ENCODE data around the gene MLF1. TPM values are rescaled to one million over a fixed set of nuclear protein-coding genes. Genes with fewer than 3 reads are reported as not detected.

The MLF1 gene
- total and polyA plus RNA-seq, 2 of the 4 experiments (the other 2 are of a cell fraction): 4.7 to 5.2 TPM

DNA sequence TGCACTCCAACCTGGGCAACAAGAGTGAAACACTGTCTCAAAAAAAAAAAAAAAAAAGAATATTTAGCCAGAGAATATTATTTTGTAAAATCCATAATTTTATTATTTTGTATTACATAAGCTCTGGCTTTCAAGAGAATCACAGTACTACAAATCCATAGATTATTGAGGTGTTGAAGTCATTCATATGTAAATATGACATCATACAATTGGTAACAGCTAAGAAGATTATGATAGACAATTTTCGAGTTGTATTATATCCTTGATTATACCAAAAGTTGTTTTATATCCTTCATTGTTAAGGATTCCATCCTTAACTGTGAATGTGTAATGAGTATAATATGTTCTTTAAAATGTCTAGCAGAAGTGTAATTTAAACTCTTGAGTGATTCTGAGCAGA is 3.7 kb downstream of the MLF1 start:
- no peak overlapping the region for H4K91ac ChIP-seq (ENCODE audit: insufficient read depth, low read depth, low read length)
- H2AK9ac ChIP-seq (replicated peaks; ENCODE audit: low read depth, low read length, poor library complexity): no peak overlapping the region
- DNase-seq (no peak), ATAC-seq (ENCODE audit: low read depth) (no peak)
- no peak overlapping the region for H3K4me3 ChIP-seq (ENCODE audit: insufficient read depth, low read depth, low read length)
- H3K56ac ChIP-seq (ENCODE audit: extremely low read depth, insufficient read depth, low read length): no peak overlapping the region
- H2BK20ac ChIP-seq (ENCODE audit: low read depth, low read length): no peak overlapping the region
- no peak overlapping the region for H3K18ac ChIP-seq (ENCODE audit: low read depth, low read length)
- H3K9me3 ChIP-seq (ENCODE audit: control insufficient read depth, insufficient read depth, low read length): no peaks in the 10 kb centered on the region
- H4K20me1 ChIP-seq (ENCODE audit: insufficient read depth, low read length): no peaks in the 10 kb centered on the region
- no peak overlapping the region for H4K5ac ChIP-seq (ENCODE audit: low read depth, low read length)
- H3K9ac ChIP-seq (ENCODE audit: low read depth, low read length): no peak overlapping the region
- 0 out of 2 replicates have a peak, but pooled peaks cover 2% of the 10 kb centered on the region for H3K9me1 ChIP-seq (ENCODE audit: insufficient read depth, low read length)
- no peak overlapping the region for H2BK120ac ChIP-seq (ENCODE audit: low read depth, low read length)
- WGBS, 2 experiments (ENCODE audit: extremely low coverage in 2 of 2, insufficient read length in 1 of 2): no CpG with 5 or more reads among the region's 1 CpG
- in situ Hi-C loops (cut with MboI; ENCODE audit: low sequenced_read_pairs) (no loop called here), intact Hi-C loops (cut with micrococcal nuclease) (loop anchor here (5.0 kb wide), 1 partner anchor 68 kb away; the partner anchor contains the start of gene GFM1), dilution Hi-C loops (cut with HindIII; ENCODE audit: low sequenced_read_pairs, unreplicated experiment) (no loop called here)
- no TSS peak for BruUV-seq (replicated peaks)
- H3K4ac ChIP-seq (ENCODE audit: low read depth, low read length): no peak overlapping the region
- no peaks in the 10 kb centered on the region for H3K36me3 ChIP-seq (ENCODE audit: control insufficient read depth, insufficient read depth, low read length)
- no peak overlapping the region for H3K23ac ChIP-seq (ENCODE audit: low read depth, low read length)
- no peak overlapping the region for H2BK15ac ChIP-seq (ENCODE audit: low read depth, low read length)
- H3K27ac ChIP-seq (ENCODE audit: insufficient read depth, low read length): no peak overlapping the region
- ChIA-PET CTCF (no interaction called here), POLR2A (ENCODE audit: unreplicated experiment) (no interaction called here)
- no peak overlapping the region for H2BK5ac ChIP-seq (ENCODE audit: low read depth, low read length, poor library complexity, severe bottlenecking)
- H3K4me2 ChIP-seq (ENCODE audit: low read depth, low read length): no peak overlapping the region
- no peaks in the 10 kb centered on the region for H3K4me1 ChIP-seq (ENCODE audit: control insufficient read depth, insufficient read depth, low read length)
- no peak for TF ChIP-seq RCOR1 (IDR thresholded peaks at IDR 0.05; ENCODE audit: insufficient replicate concordance, low read length)
- no peak for TF ChIP-seq CTCF (conservative IDR thresholded peaks at IDR 0.05; ENCODE audit: low read depth, low read length)
- TF ChIP-seq BHLHE40 (IDR thresholded peaks at IDR 0.05; ENCODE audit: low read depth, low read length): no peak
- TF ChIP-seq CHD1 (IDR thresholded peaks at IDR 0.05; ENCODE audit: low read depth, low read length): no peak
- no peak for TF ChIP-seq POLR2A (IDR thresholded peaks at IDR 0.05; ENCODE audit: low read depth, low read length)
- no peak for TF ChIP-seq SMC3 (IDR thresholded peaks at IDR 0.05; ENCODE audit: low read depth, low read length)
- TF ChIP-seq, protein P1, sequence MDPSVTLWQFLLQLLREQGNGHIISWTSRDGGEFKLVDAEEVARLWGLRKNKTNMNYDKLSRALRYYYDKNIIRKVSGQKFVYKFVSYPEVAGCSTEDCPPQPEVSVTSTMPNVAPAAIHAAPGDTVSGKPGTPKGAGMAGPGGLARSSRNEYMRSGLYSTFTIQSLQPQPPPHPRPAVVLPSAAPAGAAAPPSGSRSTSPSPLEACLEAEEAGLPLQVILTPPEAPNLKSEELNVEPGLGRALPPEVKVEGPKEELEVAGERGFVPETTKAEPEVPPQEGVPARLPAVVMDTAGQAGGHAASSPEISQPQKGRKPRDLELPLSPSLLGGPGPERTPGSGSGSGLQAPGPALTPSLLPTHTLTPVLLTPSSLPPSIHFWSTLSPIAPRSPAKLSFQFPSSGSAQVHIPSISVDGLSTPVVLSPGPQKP (IDR thresholded peaks at IDR 0.05; ENCODE audit: borderline replicate concordance, low read depth, low read length): no peak
- no peak for TF ChIP-seq NFE2L2 (IDR thresholded peaks at IDR 0.05; ENCODE audit: low read depth, low read length)
- TF ChIP-seq MAZ (IDR thresholded peaks at IDR 0.05; ENCODE audit: borderline replicate concordance, low read depth, low read length): no peak
- H2AFZ ChIP-seq (replicated peaks; ENCODE audit: low read length, poor library complexity): no peak overlapping the region
- H3K27me3 ChIP-seq (ENCODE audit: control insufficient read depth, insufficient read depth, low read length): no peaks in the 10 kb centered on the region
- H3K14ac ChIP-seq (replicated peaks; ENCODE audit: low read depth, low read length): no peak overlapping the region
- no peak overlapping the region for H4K8ac ChIP-seq (ENCODE audit: low read depth in 2 of 2, low read length in 2 of 2)
- no peaks in the 10 kb centered on the region for H3K79me1 ChIP-seq (ENCODE audit: low read depth in 1 of 2, low read length in 2 of 2)
- H2AK5ac ChIP-seq (ENCODE audit: low read depth, low read length): no peak overlapping the region
